ENCODE data around the gene SEMA6A. TPM values are rescaled to one million over a fixed set of nuclear protein-coding genes. Genes with fewer than 3 reads are reported as not detected.

Gene SEMA6A
- total RNA-seq, 1 experiment from 2014 or later, result 2.1 TPM

- Mint-ChIP-seq H3K36me3 (ENCODE audit: insufficient read depth, unreplicated experiment) (no peaks in the 10 kb centered on the region), H3K27me3 (ENCODE audit: insufficient read depth, unreplicated experiment) (no peaks in the 10 kb centered on the region), H3K27ac (ENCODE audit: low read depth, unreplicated experiment) (no peak overlapping the region), H3K9me3 (ENCODE audit: unreplicated experiment) (peaks cover 5% of the 10 kb centered on the region), H3K4me1 (ENCODE audit: insufficient read depth, unreplicated experiment) (peaks cover 5% of the 10 kb centered on the region), H3K4me3 (ENCODE audit: unreplicated experiment) (no peak overlapping the region)
- TF ChIP-seq CTCF (IDR thresholded peaks at IDR 0.05; ENCODE audit: unreplicated experiment), result no peak
- intact Hi-C loops (cut with micrococcal nuclease), result no loop called here
- ChIA-PET POLR2A (no interaction called here), CTCF (interaction anchor here (0.6 kb wide), 1 partner anchor 14 kb away, joined by 4 read pairs; no protein-coding TSS in a partner anchor)
- DNase-seq (ENCODE audit: unreplicated experiment), result no peak
- BruUV-seq (replicated peaks), result no TSS peak
These were observed 94.6 kb downstream of the SEMA6A start for GRCh38 chr5:116479776-116480675.

GRCh38 chr5:116478491-116478890 lies 96.1 kb downstream of the SEMA6A start:
- TF ChIP-seq CTCF (IDR thresholded peaks at IDR 0.05; ENCODE audit: unreplicated experiment), result no peak
- Mint-ChIP-seq H3K4me3 (ENCODE audit: unreplicated experiment) (no peak overlapping the region), H3K27ac (ENCODE audit: low read depth, unreplicated experiment) (no peak overlapping the region), H3K9me3 (ENCODE audit: unreplicated experiment) (peaks cover 5% of the 10 kb centered on the region), H3K27me3 (ENCODE audit: insufficient read depth, unreplicated experiment) (no peaks in the 10 kb centered on the region), H3K36me3 (ENCODE audit: insufficient read depth, unreplicated experiment) (no peaks in the 10 kb centered on the region), H3K4me1 (ENCODE audit: insufficient read depth, unreplicated experiment) (peaks cover 5% of the 10 kb centered on the region)
- intact Hi-C loops (cut with micrococcal nuclease), result no loop called here
- POLR2A ChIA-PET, result interaction anchor here (0.6 kb wide), 1 partner anchor 344 kb away, joined by 3 read pairs; no protein-coding TSS in a partner anchor
- CTCF ChIA-PET, result no interaction called here
- DNase-seq (ENCODE audit: unreplicated experiment), result no peak
- no TSS peak for BruUV-seq (replicated peaks)

GRCh38 chr5:116476897-116477537 lies 97.6 kb downstream of the SEMA6A start:
- DNase-seq (ENCODE audit: unreplicated experiment), result peak; percentile 82
- no peaks in the 10 kb centered on the region for H3K36me3 Mint-ChIP-seq (ENCODE audit: insufficient read depth, unreplicated experiment)
- intact Hi-C loops (cut with micrococcal nuclease), result no loop called here
- no peaks in the 10 kb centered on the region for H3K27me3 Mint-ChIP-seq (ENCODE audit: insufficient read depth, unreplicated experiment)
- peaks cover 5% of the 10 kb centered on the region for H3K4me1 Mint-ChIP-seq (ENCODE audit: insufficient read depth, unreplicated experiment)
- no peak for TF ChIP-seq CTCF (IDR thresholded peaks at IDR 0.05; ENCODE audit: unreplicated experiment)
- no peak overlapping the region for H3K4me3 Mint-ChIP-seq (ENCODE audit: unreplicated experiment)
- no TSS peak for BruUV-seq (replicated peaks)
- peaks cover 5% of the 10 kb centered on the region for H3K9me3 Mint-ChIP-seq (ENCODE audit: unreplicated experiment)
- POLR2A ChIA-PET, result interaction anchor here (0.6 to 0.8 kb wide), 2 partner anchors 12 to 878 kb away, joined by 3 read pairs; no protein-coding TSS in a partner anchor
- CTCF ChIA-PET, result interaction anchor here (1.0 to 1.7 kb wide), 3 partner anchors 10 to 80 kb away, joined by 3 to 4 read pairs (median 3); no protein-coding TSS in a partner anchor
- H3K27ac Mint-ChIP-seq (ENCODE audit: low read depth, unreplicated experiment), result peak overlapping the region; percentile 36

- no TSS peak for BruUV-seq (replicated peaks)
- ChIA-PET POLR2A (no interaction called here), CTCF (interaction anchor here (1.7 kb wide), 1 partner anchor 23 kb away, joined by 4 read pairs; no protein-coding TSS in a partner anchor)
- Mint-ChIP-seq H3K4me1 (ENCODE audit: insufficient read depth, unreplicated experiment) (peaks cover 5% of the 10 kb centered on the region), H3K36me3 (ENCODE audit: insufficient read depth, unreplicated experiment) (no peaks in the 10 kb centered on the region), H3K27me3 (ENCODE audit: insufficient read depth, unreplicated experiment) (no peaks in the 10 kb centered on the region), H3K9me3 (ENCODE audit: unreplicated experiment) (peaks cover 5% of the 10 kb centered on the region), H3K27ac (ENCODE audit: low read depth, unreplicated experiment) (no peak overlapping the region), H3K4me3 (ENCODE audit: unreplicated experiment) (no peak overlapping the region)
- TF ChIP-seq CTCF (IDR thresholded peaks at IDR 0.05; ENCODE audit: unreplicated experiment), result no peak
- intact Hi-C loops (cut with micrococcal nuclease), result no loop called here
- DNase-seq (ENCODE audit: unreplicated experiment), result no peak
These were observed 99.3 kb downstream of the SEMA6A start for GRCh38 chr5:116475338-116475737.

Measured in MCF 10A (cell line).